Stimulated activated CD4-positive, alpha-beta T cell treated with anti-CD3 and anti-CD28 coated beads, Interleukin-4, amount 100 ng/mL, for 1 hour (primary cell): Measurements from ENCODE around the gene ANKDD1A.
A peak's percentile ranks its signal among the peaks of the same experiment; 100 is the strongest.

Experiments used
- DNase-seq: peaks from one replicate; pipeline ENCODE4 v3.0.0-alpha.2; 2020

The ANKDD1A gene

DNA sequence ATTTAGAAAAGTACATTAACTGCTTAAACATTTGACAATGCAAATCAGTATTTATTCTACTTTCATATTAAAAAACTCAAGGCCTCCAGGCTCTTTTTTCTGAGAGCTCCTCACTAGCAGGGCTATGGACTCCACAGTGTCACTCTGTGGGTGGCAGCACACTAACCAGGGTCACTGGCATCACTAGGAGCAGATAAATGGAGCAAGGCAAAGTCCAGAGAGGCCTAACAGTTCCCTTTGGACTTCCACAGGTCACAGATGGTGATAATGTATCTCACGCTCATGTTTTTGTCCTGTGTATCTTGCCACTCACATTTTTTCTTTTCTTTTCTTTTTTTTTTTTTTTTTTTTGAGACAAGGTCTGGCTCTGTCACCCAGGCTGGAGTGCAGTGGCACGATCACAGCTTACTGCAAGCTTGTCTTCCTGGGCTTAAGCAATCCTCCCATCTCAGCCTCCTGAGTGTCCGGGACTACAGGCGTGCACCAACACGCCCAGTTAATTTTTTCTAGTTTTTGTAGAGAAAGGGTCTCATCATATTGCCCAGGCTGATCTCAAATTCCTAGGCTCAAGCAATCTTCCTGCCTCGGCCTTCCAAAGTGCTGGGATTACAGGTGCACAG, 70.2 kb downstream of the ANKDD1A start:
- no peak for DNase-seq

DNA sequence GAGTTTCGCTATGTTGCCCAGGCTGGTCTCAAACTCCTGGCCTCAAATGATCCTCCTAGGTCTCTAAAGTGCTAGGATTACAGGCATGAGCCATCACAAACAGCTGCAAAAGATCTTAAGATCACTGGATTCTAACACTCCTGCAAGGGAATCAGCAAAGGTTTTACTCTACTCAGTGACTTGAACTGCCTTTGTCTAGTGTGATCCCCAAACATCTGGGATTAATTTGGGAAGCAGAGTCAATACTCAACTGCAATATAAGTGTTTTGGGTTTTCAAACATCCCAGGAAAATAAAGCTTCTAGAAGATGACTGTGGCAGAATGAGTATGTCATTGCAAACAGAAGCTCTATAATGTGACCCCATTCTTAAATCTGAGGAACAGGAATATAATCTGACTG, 70.8 kb downstream of the ANKDD1A start:
- DNase-seq = no peak

DNA sequence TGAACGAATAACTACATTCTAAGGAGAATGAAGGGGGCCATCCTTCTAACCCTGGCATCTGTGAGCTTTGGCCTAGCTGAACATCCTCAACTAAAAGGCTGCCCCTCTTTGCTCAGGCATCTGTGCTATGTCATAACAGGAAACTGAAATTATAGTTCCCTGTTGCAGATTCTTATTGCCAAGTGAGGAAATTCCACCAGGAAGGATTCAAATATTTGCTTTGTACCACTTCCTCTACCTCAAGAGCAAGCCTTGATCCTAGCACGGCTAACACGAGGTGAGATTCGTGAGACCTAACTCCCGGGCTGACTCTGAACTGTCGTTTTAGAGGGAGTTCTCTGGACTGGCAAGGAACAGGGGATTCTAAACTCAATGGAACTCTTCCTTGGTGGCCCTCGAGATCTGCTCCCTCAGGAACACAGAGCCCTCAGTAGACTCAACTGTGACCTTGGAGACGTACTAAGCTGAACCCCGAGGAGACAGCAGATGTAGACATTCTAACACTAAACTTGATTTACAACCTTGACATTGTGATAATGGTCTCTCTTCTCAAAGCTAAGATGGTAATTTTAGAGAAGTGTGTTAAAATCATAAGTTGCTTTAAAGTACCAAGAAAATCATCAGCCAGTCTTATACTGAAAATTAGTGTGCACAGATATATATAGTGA, 73.8 kb downstream of the ANKDD1A start:
- no peak for DNase-seq

- DNase-seq = no peak
These were observed 75.4 kb downstream of the ANKDD1A start for GRCh38 chr15:64987136-64987535.

DNA sequence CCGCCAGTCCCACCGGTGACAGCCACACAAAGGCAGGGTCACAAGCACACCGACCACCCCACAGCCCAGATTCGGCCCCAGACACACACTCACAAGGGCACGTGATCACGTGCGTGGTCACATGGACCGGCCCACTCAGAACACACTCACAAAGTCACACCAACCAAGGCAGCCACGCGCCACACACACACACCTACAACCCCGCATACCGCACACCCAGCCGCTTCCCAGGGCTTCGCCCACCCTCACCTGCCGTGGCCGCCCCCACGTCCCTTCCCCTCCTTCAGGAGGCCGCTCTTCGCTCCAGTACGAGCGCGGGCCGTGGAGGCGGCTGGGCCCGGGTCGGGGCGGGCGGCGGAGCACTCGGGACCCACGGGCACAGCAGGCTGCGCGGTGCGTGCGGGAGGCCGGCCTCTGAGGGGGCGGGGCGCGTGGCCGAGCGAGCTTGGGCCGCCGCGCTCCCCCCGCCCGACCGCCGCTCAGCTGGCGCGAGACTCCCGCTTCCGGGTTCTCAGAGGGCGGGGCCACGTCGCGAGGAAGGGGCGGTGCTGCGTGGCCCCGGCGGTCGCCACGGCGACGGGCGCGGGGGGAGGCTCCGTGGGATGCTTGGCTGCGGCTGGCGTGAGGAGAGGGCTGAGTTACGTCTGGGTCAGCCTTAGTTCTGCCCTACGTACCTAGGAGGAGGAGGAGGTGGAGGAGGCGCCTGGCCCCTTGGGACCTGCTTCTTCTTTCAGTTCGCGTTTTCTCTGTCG, 77.9 kb downstream of the ANKDD1A start, which contains the start of gene SPG21:
SPG21 (minus strand) TSS at position 499 of the 752 bp plus-strand sequence. CDS start 6,345 bp downstream, outside the sequence.
- peak; percentile 90 for DNase-seq

- no peak for DNase-seq
These were observed 78.4 kb downstream of the ANKDD1A start for GRCh38 chr15:64990168-64990470.

- no peak for DNase-seq
These were observed 79.9 kb downstream of the ANKDD1A start for GRCh38 chr15:64991536-64992135.

- no peak for DNase-seq
These were observed 81.6 kb downstream of the ANKDD1A start for GRCh38 chr15:64993290-64993689.

DNA sequence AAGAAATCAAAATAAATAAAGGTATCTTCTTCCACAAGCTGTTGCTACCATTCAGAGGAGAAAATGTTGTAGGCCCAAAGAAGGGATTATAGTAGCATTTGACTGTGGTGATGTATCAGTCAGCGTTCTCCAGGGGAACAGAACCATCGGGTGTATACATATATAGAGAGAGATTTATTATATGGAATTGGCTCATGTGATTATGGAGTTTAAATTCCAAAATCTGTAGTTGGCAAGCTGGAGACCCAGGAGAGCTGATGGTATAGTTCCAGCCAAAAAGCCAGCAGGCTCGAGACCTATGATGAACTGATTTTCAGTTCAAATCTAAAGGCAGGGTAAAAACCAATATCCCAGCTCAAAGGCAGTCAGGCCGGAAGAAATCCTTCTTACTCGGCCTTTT, 85.4 kb downstream of the ANKDD1A start:
- DNase-seq = no peak

DNA sequence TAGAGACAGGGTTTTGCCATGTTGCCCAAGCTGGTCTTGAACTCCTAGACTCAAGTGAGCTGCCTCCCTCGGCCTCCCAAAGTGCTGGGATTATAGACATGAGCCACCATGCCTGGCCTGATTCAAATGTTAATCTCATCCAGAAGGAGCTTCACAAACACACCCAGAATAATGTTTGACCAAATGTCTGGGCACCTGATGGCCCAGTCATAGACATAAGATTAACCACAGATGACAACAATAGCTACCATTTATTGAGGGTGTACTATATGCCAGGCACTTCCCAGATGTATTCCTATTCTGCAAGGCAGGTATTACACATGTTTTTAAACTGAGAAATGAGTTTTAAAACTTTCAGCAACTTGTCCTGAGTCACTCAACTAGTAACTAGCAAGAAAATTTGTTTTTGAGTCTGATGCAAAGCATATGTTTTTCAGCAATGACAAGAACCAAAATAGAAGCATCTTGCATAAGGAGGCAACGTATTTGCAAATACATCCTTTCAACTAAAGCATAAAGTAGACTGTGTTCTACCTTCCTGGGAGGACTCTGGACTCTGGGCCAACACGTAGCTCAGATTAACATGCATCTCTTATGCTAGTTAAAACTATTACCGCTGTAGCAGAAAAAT, 86.2 kb downstream of the ANKDD1A start:
- DNase-seq = no peak

DNA sequence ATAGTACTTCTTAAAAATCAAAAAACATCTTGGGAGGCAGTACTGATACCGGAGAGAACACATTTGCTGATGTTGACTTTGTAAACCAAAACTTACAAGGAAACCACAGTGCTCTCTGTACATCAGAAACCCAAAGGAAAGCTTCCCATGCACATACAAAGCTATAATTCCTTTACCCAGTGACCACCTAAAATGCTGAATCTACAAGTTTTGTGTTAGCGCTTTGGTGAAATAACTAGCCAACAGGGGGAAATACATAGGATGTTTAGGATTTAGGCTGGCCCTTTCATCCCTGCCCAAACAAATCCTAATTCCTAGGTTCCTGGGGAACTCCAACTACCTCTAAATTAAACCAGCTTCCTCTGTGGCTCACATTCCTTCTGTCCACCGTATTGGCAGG, 93.3 kb downstream of the ANKDD1A start:
- no peak for DNase-seq

- no peak for DNase-seq
These were observed 95.2 kb downstream of the ANKDD1A start for GRCh38 chr15:65006876-65007275.
